Urinary bladder (tissue), 4 donors: ENCODE results near the gene MAP7D1. TPM values are rescaled to one million over a fixed set of nuclear protein-coding genes. Genes with fewer than 3 reads are reported as not detected.

Experiments
- DNase-seq: peaks from one replicate; pipeline ENCODE4 v3.0.0-alpha.2; 2015; ENCODE audit errors: extremely low spot score
- H3K27ac ChIP-seq: one replicate; pipeline ENCODE4 v1.5.1; 2013; ENCODE audit warnings: low read depth, mild to moderate bottlenecking, moderate library complexity
- H3K36me3 ChIP-seq: one replicate; pipeline ENCODE4 v1.6.1; 2013; ENCODE audit warnings: mild to moderate bottlenecking, moderate library complexity; ENCODE audit not compliant: insufficient read depth
- H3K4me1 ChIP-seq: one replicate; pipeline ENCODE4 v1.6.1; 2013; ENCODE audit warnings: mild to moderate bottlenecking, moderate library complexity; ENCODE audit not compliant: insufficient read depth
- H3K4me3 ChIP-seq: one replicate; pipeline ENCODE4 v1.5.1; 2013; ENCODE audit warnings: low read depth, low read length
- WGBS: extraction: QIAGEN DNeasy Blood & Tissue Kit; methylation state at CpG from one replicate; pipeline ENCODE4 v1.1.7; 2013; 5-methylcytosine and 5-hydroxymethylcytosine counted together
- polyA plus RNA-seq: library from polyadenylated mRNA; stranded (reverse); fragments of 200-250 nt; gene quantifications from one replicate; pipeline ENCODE4 v1.2.3, GENCODE V29; 2013
- total RNA-seq: library from RNA; depleted of rRNA; stranded (reverse); fragments of >200 nt; gene quantifications from one replicate; pipeline ENCODE4 v1.2.3, GENCODE V29; 2014
- donor health status: healthy with polysubstance abuse.
- donor health status: healthy.

The MAP7D1 gene
- 31.7 TPM for total RNA-seq
- 144 TPM for polyA plus RNA-seq

GRCh38 chr1:36155408-36156328 is at the start of gene MAP7D1:
MAP7D1 (plus strand) TSS chr1:36156160; CDS start chr1:36156418, 258 bp downstream.
- no peak for DNase-seq
- WGBS: under 1% methylated on average over 84 of the region's 88 CpGs
- Histone ChIP-seq H3K36me3 (no peaks in the 10 kb centered on the region), H3K4me3 (peak within 1 kb of the TSS; percentile 98), H3K4me1 (peaks cover 1% of the 10 kb centered on the region), H3K27ac (peak within 1 kb of the TSS; percentile 100)

- H3K4me1 ChIP-seq: no peaks in the 10 kb centered on the region
- no peak overlapping the region for H3K4me3 ChIP-seq
- 36% methylated on average over 5 of the region's 5 CpGs for WGBS
- DNase-seq: no peak
- no peak overlapping the region for H3K27ac ChIP-seq
- no peaks in the 10 kb centered on the region for H3K36me3 ChIP-seq
Measured at GRCh38 chr1:36106269-36106668, 49.7 kb upstream of the MAP7D1 start.

- WGBS: 83% methylated on average over 9 of the region's 9 CpGs
- no peaks in the 10 kb centered on the region for H3K36me3 ChIP-seq
- no peak for DNase-seq
- no peak overlapping the region for H3K4me3 ChIP-seq
- no peak overlapping the region for H3K27ac ChIP-seq
- no peaks in the 10 kb centered on the region for H3K4me1 ChIP-seq
Measured at GRCh38 chr1:36107394-36107793, 48.6 kb upstream of the MAP7D1 start.

GRCh38 chr1:36108314-36108713 is 47.6 kb upstream of the MAP7D1 start:
- no peaks in the 10 kb centered on the region for H3K4me1 ChIP-seq
- H3K4me3 ChIP-seq: no peak overlapping the region
- no peaks in the 10 kb centered on the region for H3K36me3 ChIP-seq
- no peak overlapping the region for H3K27ac ChIP-seq
- 58% methylated on average over 14 of the region's 14 CpGs for WGBS
- no peak for DNase-seq

- 67% methylated on average over 11 of the region's 11 CpGs for WGBS
- no peak for DNase-seq
Measured at GRCh38 chr1:36109041-36109679, 46.8 kb upstream of the MAP7D1 start.

GRCh38 chr1:36111151-36111550 is 44.8 kb upstream of the MAP7D1 start:
- DNase-seq: no peak
- no peaks in the 10 kb centered on the region for H3K4me1 ChIP-seq
- 61% methylated on average over 4 of the region's 4 CpGs for WGBS
- H3K36me3 ChIP-seq: no peaks in the 10 kb centered on the region
- no peak overlapping the region for H3K4me3 ChIP-seq
- no peak overlapping the region for H3K27ac ChIP-seq

More at GRCh38 chr1:36109041-36109679, 46.8 kb upstream of the MAP7D1 start:
- H3K4me1 ChIP-seq: no peaks in the 10 kb centered on the region
- H3K27ac ChIP-seq: no peak overlapping the region
- H3K4me3 ChIP-seq: no peak overlapping the region
- H3K36me3 ChIP-seq: no peaks in the 10 kb centered on the region

GRCh38 chr1:36112823-36113222 is 43.1 kb upstream of the MAP7D1 start:
- Histone ChIP-seq H3K4me3 (no peak overlapping the region), H3K36me3 (no peaks in the 10 kb centered on the region), H3K27ac (no peak overlapping the region), H3K4me1 (no peaks in the 10 kb centered on the region)
- WGBS: 90% methylated on average over 9 of the region's 9 CpGs
- DNase-seq: no peak

GRCh38 chr1:36114371-36114770 is 41.6 kb upstream of the MAP7D1 start:
- no peak for DNase-seq
- Histone ChIP-seq H3K27ac (no peak overlapping the region), H3K4me1 (no peaks in the 10 kb centered on the region), H3K36me3 (no peaks in the 10 kb centered on the region), H3K4me3 (no peak overlapping the region)
- 75% methylated on average over 5 of the region's 5 CpGs for WGBS

GRCh38 chr1:36115200-36115669 is 40.7 kb upstream of the MAP7D1 start:
- Histone ChIP-seq H3K36me3 (no peaks in the 10 kb centered on the region), H3K4me3 (no peak overlapping the region), H3K4me1 (no peaks in the 10 kb centered on the region), H3K27ac (peak overlapping the region; percentile 3)
- WGBS: 28% methylated on average over 18 of the region's 18 CpGs
- no peak for DNase-seq

GRCh38 chr1:36115931-36116330 is 40.0 kb upstream of the MAP7D1 start:
- 55% methylated on average over 5 of the region's 5 CpGs for WGBS
- Histone ChIP-seq H3K4me1 (no peaks in the 10 kb centered on the region), H3K4me3 (no peak overlapping the region)

GRCh38 chr1:36116901-36117300 is 39.1 kb upstream of the MAP7D1 start:
- H3K4me1 ChIP-seq: no peaks in the 10 kb centered on the region
- H3K36me3 ChIP-seq: no peaks in the 10 kb centered on the region
- WGBS: 67% methylated on average over 5 of the region's 5 CpGs
- DNase-seq: no peak
- no peak overlapping the region for H3K27ac ChIP-seq
- no peak overlapping the region for H3K4me3 ChIP-seq

More at GRCh38 chr1:36115931-36116330, 40.0 kb upstream of the MAP7D1 start:
- Histone ChIP-seq H3K27ac (no peak overlapping the region), H3K36me3 (no peaks in the 10 kb centered on the region)
- DNase-seq: no peak

- no peak overlapping the region for H3K27ac ChIP-seq
- H3K36me3 ChIP-seq: no peaks in the 10 kb centered on the region
- WGBS: 48% methylated on average over 10 of the region's 10 CpGs
- H3K4me3 ChIP-seq: no peak overlapping the region
- H3K4me1 ChIP-seq: no peaks in the 10 kb centered on the region
- no peak for DNase-seq
Measured at GRCh38 chr1:36118447-36119204, 37.3 kb upstream of the MAP7D1 start.

GRCh38 chr1:36119456-36119855 is 36.5 kb upstream of the MAP7D1 start:
- Histone ChIP-seq H3K27ac (no peak overlapping the region), H3K36me3 (no peaks in the 10 kb centered on the region), H3K4me1 (no peaks in the 10 kb centered on the region), H3K4me3 (no peak overlapping the region)
- no peak for DNase-seq
- WGBS: 36% methylated on average over 9 of the region's 9 CpGs
